K562 (cell line): Measurements from ENCODE around the gene COA6. TPM values are rescaled to one million over a fixed set of nuclear protein-coding genes. Genes with fewer than 3 reads are reported as not detected.

ENCODE experiments used
- ATF7 ChIP-seq: fragments of 450-650 bp; IDR thresholded peaks from 2 replicates; pipeline ENCODE4 v1.7.1; 2014; ENCODE audit warnings: mild to moderate bottlenecking, moderate library complexity
- ELF2 ChIP-seq: fragments of 250-450 bp; sonication (Bioruptor Pico); IDR thresholded peaks from 2 replicates; pipeline ENCODE4 v1.5.0; 2021; ENCODE audit warnings: mild to moderate bottlenecking
- ESRRA ChIP-seq: fragments of 450-650 bp; IDR thresholded peaks from 2 replicates; pipeline ENCODE4 v1.6.1; 2014; ENCODE audit warnings: low read depth, mild to moderate bottlenecking, moderate library complexity, borderline replicate concordance
- ILF3 ChIP-seq: fragments of 450-650 bp; IDR thresholded peaks from 2 replicates; pipeline ENCODE4 v1.6.1; 2018; ENCODE audit warnings: antibody characterized with exemption, mild to moderate bottlenecking, moderate library complexity, borderline replicate concordance
- NR2C1 ChIP-seq, 2 experiments: fragments of 450-650 bp; IDR thresholded peaks; 2 replicates each; pipeline ENCODE4 v1.6.1; 2017; ENCODE audit warnings: mild to moderate bottlenecking in 2 of 2, antibody characterized with exemption in 1 of 2, inconsistent platforms in 1 of 2, missing compliant biosample characterization in 1 of 2, missing genetic modification characterization in 1 of 2
- OTX1 ChIP-seq: fragments of 450-650 bp; formaldehyde crosslinking; IDR thresholded peaks from 2 replicates; pipeline ENCODE4 v1.4.0; 2022; ENCODE audit warnings: mild to moderate bottlenecking
- PYGO2 ChIP-seq: fragments of 450-650 bp; IDR thresholded peaks from 2 replicates; pipeline ENCODE4 v1.6.1; 2016; ENCODE audit warnings: mild to moderate bottlenecking, missing genetic modification characterization, moderate library complexity, missing compliant biosample characterization
- ZNF395 ChIP-seq: fragments of 200-800 bp; sonication (Bioruptor generic); IDR thresholded peaks from 2 replicates; pipeline ENCODE4 v1.6.1; 2017; ENCODE audit warnings: missing genetic modification characterization, missing compliant biosample characterization
- polyA plus RNA-seq, 8 experiments: library from polyadenylated mRNA; depleted of rRNA in 4 of 8; stranded (reverse) in 5 of 8; unstranded in 3 of 8; fragments of >200 nt; fragmentation: Nextera tagmentation in 2 of 8; fragmentation: Illumina TruSeq in 1 of 8; extraction: Ambion mirVana in 2 of 8; extraction: Trizol in 1 of 8; gene quantifications; 2 replicates each; pipeline versions ENCODE4 v1.2.1 to v1.2.3, GENCODE V29; 2011 to 2014; ENCODE audit warnings: inconsistent platforms in 1 of 8, missing spikeins in 1 of 8
- total RNA-seq, 7 experiments: library from RNA; depleted of rRNA in 6 of 7; stranded (reverse); fragments of >200 nt in 6 of 7; fragmentation: Illumina TruSeq in 2 of 7; extraction: Trizol in 2 of 7; gene quantifications; 2 replicates each; pipeline versions ENCODE4 v1.2.1 to v1.2.3, GENCODE V29; 2011 to 2021; ENCODE audit warnings: low replicate concordance in 1 of 7
- TF ChIP-seq, protein P1 (sequence below): fragments of 450-650 bp; IDR thresholded peaks from 2 replicates; pipeline ENCODE4 v1.6.1; 2016; ENCODE audit warnings: mild to moderate bottlenecking, moderate library complexity
- TF ChIP-seq, protein P2 (sequence below), 2 experiments: IDR thresholded peaks in 1 of 2; conservative IDR thresholded peaks in 1 of 2; 2 replicates each; pipeline ENCODE4 v1.6.1; 2016; ENCODE audit warnings: low read depth in 2 of 2, mild to moderate bottlenecking in 1 of 2, missing compliant biosample characterization in 1 of 2, missing genetic modification characterization in 1 of 2, moderate library complexity in 1 of 2

COA6 gene
- total and polyA plus RNA-seq, 9 of the 15 experiments (the other 6 are each of a cell fraction or from before 2014, with no cell fraction given): 77.7 to 187 (median 134) TPM

GRCh38 chr1:234361102-234361603 lies 12.1 kb upstream of the COA6 start (continued):
- TF ChIP-seq, protein P1, sequence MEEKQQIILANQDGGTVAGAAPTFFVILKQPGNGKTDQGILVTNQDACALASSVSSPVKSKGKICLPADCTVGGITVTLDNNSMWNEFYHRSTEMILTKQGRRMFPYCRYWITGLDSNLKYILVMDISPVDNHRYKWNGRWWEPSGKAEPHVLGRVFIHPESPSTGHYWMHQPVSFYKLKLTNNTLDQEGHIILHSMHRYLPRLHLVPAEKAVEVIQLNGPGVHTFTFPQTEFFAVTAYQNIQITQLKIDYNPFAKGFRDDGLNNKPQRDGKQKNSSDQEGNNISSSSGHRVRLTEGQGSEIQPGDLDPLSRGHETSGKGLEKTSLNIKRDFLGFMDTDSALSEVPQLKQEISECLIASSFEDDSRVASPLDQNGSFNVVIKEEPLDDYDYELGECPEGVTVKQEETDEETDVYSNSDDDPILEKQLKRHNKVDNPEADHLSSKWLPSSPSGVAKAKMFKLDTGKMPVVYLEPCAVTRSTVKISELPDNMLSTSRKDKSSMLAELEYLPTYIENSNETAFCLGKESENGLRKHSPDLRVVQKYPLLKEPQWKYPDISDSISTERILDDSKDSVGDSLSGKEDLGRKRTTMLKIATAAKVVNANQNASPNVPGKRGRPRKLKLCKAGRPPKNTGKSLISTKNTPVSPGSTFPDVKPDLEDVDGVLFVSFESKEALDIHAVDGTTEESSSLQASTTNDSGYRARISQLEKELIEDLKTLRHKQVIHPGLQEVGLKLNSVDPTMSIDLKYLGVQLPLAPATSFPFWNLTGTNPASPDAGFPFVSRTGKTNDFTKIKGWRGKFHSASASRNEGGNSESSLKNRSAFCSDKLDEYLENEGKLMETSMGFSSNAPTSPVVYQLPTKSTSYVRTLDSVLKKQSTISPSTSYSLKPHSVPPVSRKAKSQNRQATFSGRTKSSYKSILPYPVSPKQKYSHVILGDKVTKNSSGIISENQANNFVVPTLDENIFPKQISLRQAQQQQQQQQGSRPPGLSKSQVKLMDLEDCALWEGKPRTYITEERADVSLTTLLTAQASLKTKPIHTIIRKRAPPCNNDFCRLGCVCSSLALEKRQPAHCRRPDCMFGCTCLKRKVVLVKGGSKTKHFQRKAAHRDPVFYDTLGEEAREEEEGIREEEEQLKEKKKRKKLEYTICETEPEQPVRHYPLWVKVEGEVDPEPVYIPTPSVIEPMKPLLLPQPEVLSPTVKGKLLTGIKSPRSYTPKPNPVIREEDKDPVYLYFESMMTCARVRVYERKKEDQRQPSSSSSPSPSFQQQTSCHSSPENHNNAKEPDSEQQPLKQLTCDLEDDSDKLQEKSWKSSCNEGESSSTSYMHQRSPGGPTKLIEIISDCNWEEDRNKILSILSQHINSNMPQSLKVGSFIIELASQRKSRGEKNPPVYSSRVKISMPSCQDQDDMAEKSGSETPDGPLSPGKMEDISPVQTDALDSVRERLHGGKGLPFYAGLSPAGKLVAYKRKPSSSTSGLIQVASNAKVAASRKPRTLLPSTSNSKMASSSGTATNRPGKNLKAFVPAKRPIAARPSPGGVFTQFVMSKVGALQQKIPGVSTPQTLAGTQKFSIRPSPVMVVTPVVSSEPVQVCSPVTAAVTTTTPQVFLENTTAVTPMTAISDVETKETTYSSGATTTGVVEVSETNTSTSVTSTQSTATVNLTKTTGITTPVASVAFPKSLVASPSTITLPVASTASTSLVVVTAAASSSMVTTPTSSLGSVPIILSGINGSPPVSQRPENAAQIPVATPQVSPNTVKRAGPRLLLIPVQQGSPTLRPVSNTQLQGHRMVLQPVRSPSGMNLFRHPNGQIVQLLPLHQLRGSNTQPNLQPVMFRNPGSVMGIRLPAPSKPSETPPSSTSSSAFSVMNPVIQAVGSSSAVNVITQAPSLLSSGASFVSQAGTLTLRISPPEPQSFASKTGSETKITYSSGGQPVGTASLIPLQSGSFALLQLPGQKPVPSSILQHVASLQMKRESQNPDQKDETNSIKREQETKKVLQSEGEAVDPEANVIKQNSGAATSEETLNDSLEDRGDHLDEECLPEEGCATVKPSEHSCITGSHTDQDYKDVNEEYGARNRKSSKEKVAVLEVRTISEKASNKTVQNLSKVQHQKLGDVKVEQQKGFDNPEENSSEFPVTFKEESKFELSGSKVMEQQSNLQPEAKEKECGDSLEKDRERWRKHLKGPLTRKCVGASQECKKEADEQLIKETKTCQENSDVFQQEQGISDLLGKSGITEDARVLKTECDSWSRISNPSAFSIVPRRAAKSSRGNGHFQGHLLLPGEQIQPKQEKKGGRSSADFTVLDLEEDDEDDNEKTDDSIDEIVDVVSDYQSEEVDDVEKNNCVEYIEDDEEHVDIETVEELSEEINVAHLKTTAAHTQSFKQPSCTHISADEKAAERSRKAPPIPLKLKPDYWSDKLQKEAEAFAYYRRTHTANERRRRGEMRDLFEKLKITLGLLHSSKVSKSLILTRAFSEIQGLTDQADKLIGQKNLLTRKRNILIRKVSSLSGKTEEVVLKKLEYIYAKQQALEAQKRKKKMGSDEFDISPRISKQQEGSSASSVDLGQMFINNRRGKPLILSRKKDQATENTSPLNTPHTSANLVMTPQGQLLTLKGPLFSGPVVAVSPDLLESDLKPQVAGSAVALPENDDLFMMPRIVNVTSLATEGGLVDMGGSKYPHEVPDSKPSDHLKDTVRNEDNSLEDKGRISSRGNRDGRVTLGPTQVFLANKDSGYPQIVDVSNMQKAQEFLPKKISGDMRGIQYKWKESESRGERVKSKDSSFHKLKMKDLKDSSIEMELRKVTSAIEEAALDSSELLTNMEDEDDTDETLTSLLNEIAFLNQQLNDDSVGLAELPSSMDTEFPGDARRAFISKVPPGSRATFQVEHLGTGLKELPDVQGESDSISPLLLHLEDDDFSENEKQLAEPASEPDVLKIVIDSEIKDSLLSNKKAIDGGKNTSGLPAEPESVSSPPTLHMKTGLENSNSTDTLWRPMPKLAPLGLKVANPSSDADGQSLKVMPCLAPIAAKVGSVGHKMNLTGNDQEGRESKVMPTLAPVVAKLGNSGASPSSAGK: 0 out of 2 replicates have a peak, but pooled peaks have one; percentile 11
- TF ChIP-seq ELF2 (CRISPR knock-in tag): no peak
- TF ChIP-seq OTX1 (CRISPR knock-in tag): 0 out of 2 replicates have a peak, but pooled peaks have one; percentile 2
- no peak for TF ChIP-seq ILF3
- TF ChIP-seq ESRRA: peak; percentile 94
- peak; percentile 82 for TF ChIP-seq PYGO2 (tag)
- TF ChIP-seq, protein P2, sequence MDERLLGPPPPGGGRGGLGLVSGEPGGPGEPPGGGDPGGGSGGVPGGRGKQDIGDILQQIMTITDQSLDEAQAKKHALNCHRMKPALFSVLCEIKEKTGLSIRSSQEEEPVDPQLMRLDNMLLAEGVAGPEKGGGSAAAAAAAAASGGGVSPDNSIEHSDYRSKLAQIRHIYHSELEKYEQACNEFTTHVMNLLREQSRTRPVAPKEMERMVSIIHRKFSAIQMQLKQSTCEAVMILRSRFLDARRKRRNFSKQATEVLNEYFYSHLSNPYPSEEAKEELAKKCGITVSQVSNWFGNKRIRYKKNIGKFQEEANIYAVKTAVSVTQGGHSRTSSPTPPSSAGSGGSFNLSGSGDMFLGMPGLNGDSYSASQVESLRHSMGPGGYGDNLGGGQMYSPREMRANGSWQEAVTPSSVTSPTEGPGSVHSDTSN (CRISPR knock-in tag; IDR thresholded peaks at IDR 0.05; ENCODE audit: low read depth): no peak
- TF ChIP-seq, protein P2 (tag; conservative IDR thresholded peaks at IDR 0.05; ENCODE audit: low read depth): 0 out of 2 replicates have a peak, but pooled peaks have one; percentile 27
- peak; percentile 50 for TF ChIP-seq ZNF395 (CRISPR knock-in tag)
- peak; percentile 17; the same call in 1 of the 2 replicates for TF ChIP-seq ATF7
- peak; percentile 44; the same call in 1 of the 2 replicates for TF ChIP-seq NR2C1 (IDR thresholded peaks at IDR 0.05)
- TF ChIP-seq NR2C1 (tag; IDR thresholded peaks at IDR 0.05): peak; percentile 87
